Measurements from ENCODE around the gene ZSWIM3. TPM values are rescaled to one million over a fixed set of nuclear protein-coding genes. Genes with fewer than 3 reads are reported as not detected.

Gene ZSWIM3
- total RNA-seq, 2 donors from 2014 or later: 4.6 to 5.2 TPM

- intact Hi-C loops (cut with DNase I): no loop called here
- no peak for TF ChIP-seq CTCF (IDR thresholded peaks at IDR 0.05)
- Histone ChIP-seq H3K27me3 (no peaks in the 10 kb centered on the region), H3K4me1 (peaks cover 7% of the 10 kb centered on the region), H3K36me3 (no peaks in the 10 kb centered on the region), H3K9ac (ENCODE audit: low read depth in 2 of 2, low read length in 2 of 2) (no peak overlapping the region), H3K4me3 (no peak overlapping the region), H3K9me3 (no peaks in the 10 kb centered on the region), H3K27ac (no peak overlapping the region)
- no peak for DNase-seq
These were observed 52.6 kb downstream of the ZSWIM3 start for GRCh38 chr20:45909817-45910669.

GRCh38 chr20:45910670-45911485 is 53.5 kb downstream of the ZSWIM3 start:
- Histone ChIP-seq H3K4me3 (peak overlapping the region; percentile 46), H3K9ac (ENCODE audit: low read depth in 2 of 2, low read length in 2 of 2) (peak overlapping the region; percentile 57 to 74), H3K9me3 (no peaks in the 10 kb centered on the region), H3K27ac (peak overlapping the region; percentile 75), H3K27me3 (no peaks in the 10 kb centered on the region), H3K36me3 (no peaks in the 10 kb centered on the region), H3K4me1 (peaks cover 7% of the 10 kb centered on the region)
- no peak for TF ChIP-seq CTCF (IDR thresholded peaks at IDR 0.05)
- DNase-seq: peak; percentile 98
- intact Hi-C loops (cut with DNase I): no loop called here

- Histone ChIP-seq H3K9ac (ENCODE audit: low read depth in 2 of 2, low read length in 2 of 2) (peak within 1 kb of the TSS; percentile 57 to 74), H3K4me1 (peaks cover 7% of the 10 kb centered on the region), H3K9me3 (no peaks in the 10 kb centered on the region), H3K27ac (peak within 1 kb of the TSS; percentile 75), H3K4me3 (peak within 1 kb of the TSS; percentile 46), H3K36me3 (no peaks in the 10 kb centered on the region), H3K27me3 (no peaks in the 10 kb centered on the region)
- intact Hi-C loops (cut with DNase I): no loop called here
- TF ChIP-seq CTCF (IDR thresholded peaks at IDR 0.05): no peak
- DNase-seq: peak; percentile 63
These were observed 54.3 kb downstream of the ZSWIM3 start, which contains the start of gene PLTP for GRCh38 chr20:45911486-45912343. Gene PLTP (minus strand): TSS chr20:45912155. CDS start chr20:45911452, 703 bp downstream.

- H3K9ac ChIP-seq (ENCODE audit: low read depth in 2 of 2, low read length in 2 of 2): peak overlapping the region; percentile 57 to 74
These were observed 54.9 kb downstream of the ZSWIM3 start for GRCh38 chr20:45912344-45912682.

More at GRCh38 chr20:45912344-45912682, 54.9 kb downstream of the ZSWIM3 start:
- Histone ChIP-seq H3K9me3 (no peaks in the 10 kb centered on the region), H3K4me1 (peaks cover 7% of the 10 kb centered on the region), H3K27me3 (no peaks in the 10 kb centered on the region), H3K4me3 (peak overlapping the region; percentile 46), H3K27ac (no peak overlapping the region), H3K36me3 (no peaks in the 10 kb centered on the region)
- intact Hi-C loops (cut with DNase I): no loop called here
- no peak for DNase-seq
- TF ChIP-seq CTCF (IDR thresholded peaks at IDR 0.05): no peak

Measured in colonic mucosa (tissue), 4 donors.